Coronary artery (tissue), 2 donors: ENCODE measurements around the gene SCIN.

Experiments
- DNase-seq: peaks from one replicate; pipeline ENCODE4 v3.0.0-alpha.2; 2017; ENCODE audit warnings: low spot score
- H3K27ac ChIP-seq, 2 donors: fragments of 200-600 bp; sonication (generic); one replicate each; pipeline ENCODE4 v1.5.1; 2016 to 2019
- H3K4me3 ChIP-seq: fragments of 200-600 bp; sonication (generic); 2 replicates; pipeline ENCODE4 v1.5.1; 2016; ENCODE audit warnings: mild to moderate bottlenecking, moderate library complexity
- CTCF ChIP-seq: fragments of 200-600 bp; sonication (generic); IDR thresholded peaks from one replicate; pipeline ENCODE4 v1.5.1; 2019; ENCODE audit warnings: antibody characterized with exemption

The SCIN gene

GRCh38 chr7:12629816-12630512, 59.4 kb downstream of the SCIN start:
- TF ChIP-seq CTCF: no peak
- Histone ChIP-seq H3K4me3 (no peak overlapping the region), H3K27ac (no peak overlapping the region)
- no peak for DNase-seq

- no peak overlapping the region for H3K27ac ChIP-seq
- TF ChIP-seq CTCF: no peak
- no peak for DNase-seq
- H3K4me3 ChIP-seq: no peak overlapping the region
These were observed 59.9 kb downstream of the SCIN start for GRCh38 chr7:12630513-12630819.

GRCh38 chr7:12633582-12633981, 63.1 kb downstream of the SCIN start:
- H3K27ac ChIP-seq: no peak overlapping the region
- no peak for DNase-seq
- TF ChIP-seq CTCF: no peak
- no peak overlapping the region for H3K4me3 ChIP-seq

GRCh38 chr7:12635830-12636229, 65.3 kb downstream of the SCIN start:
- DNase-seq: no peak
- no peak overlapping the region for H3K4me3 ChIP-seq
- H3K27ac ChIP-seq: no peak overlapping the region
- TF ChIP-seq CTCF: no peak

- no peak overlapping the region for H3K4me3 ChIP-seq
- no peak for DNase-seq
- TF ChIP-seq CTCF: no peak
- H3K27ac ChIP-seq: no peak overlapping the region
These were observed 66.8 kb downstream of the SCIN start for GRCh38 chr7:12637328-12637727.

- no peak overlapping the region for H3K4me3 ChIP-seq
- TF ChIP-seq CTCF: no peak
- no peak for DNase-seq
- H3K27ac ChIP-seq: no peak overlapping the region
These were observed 67.5 kb downstream of the SCIN start for GRCh38 chr7:12637819-12638592.
